Vagina (tissue), 2 donors: ENCODE measurements around the gene SMPD2. TPM values are rescaled to one million over a fixed set of nuclear protein-coding genes. Genes with fewer than 3 reads are reported as not detected.

Experiments used
- DNase-seq, 2 donors: peaks; one replicate each; pipeline ENCODE4 v3.0.0-alpha.2; 2017; ENCODE audit errors: extremely low spot score in 2 of 2
- H3K27ac ChIP-seq: fragments of 200-600 bp; sonication (generic); one replicate; pipeline ENCODE4 v1.5.1; 2019
- H3K27me3 ChIP-seq: fragments of 200-600 bp; sonication (generic); one replicate; pipeline ENCODE4 v1.5.1; 2019
- H3K36me3 ChIP-seq, 2 donors: fragments of 200-600 bp; sonication (generic); one replicate each; pipeline ENCODE4 v1.5.1; 2017 to 2019
- H3K4me1 ChIP-seq: fragments of 200-600 bp; sonication (generic); one replicate; pipeline ENCODE4 v1.5.1; 2019
- H3K4me3 ChIP-seq, 2 donors: fragments of 200-600 bp; sonication (generic); 1 replicate in 1 of 2; 2 replicates in 1 of 2; pipeline ENCODE4 v1.5.1; 2016 to 2019
- H3K9me3 ChIP-seq: fragments of 200-600 bp; sonication (generic); one replicate; pipeline ENCODE4 v1.5.1; 2019
- CTCF ChIP-seq, 3 experiments: fragments of 450-650 bp in 2 of 3; fragments of 200-600 bp in 1 of 3; sonication (generic) in 1 of 3; IDR thresholded peaks; one replicate each; pipeline ENCODE4 v1.5.1; 2017 to 2019; ENCODE audit warnings: antibody characterized with exemption in 3 of 3, mild to moderate bottlenecking in 2 of 3, moderate library complexity in 2 of 3
- POLR2A ChIP-seq, 2 donors: fragments of 450-650 bp; IDR thresholded peaks; one replicate each; pipeline ENCODE4 v1.6.1; 2017; ENCODE audit warnings: antibody characterized with exemption in 2 of 2, mild to moderate bottlenecking in 2 of 2, moderate library complexity in 2 of 2
- POLR2AphosphoS5 ChIP-seq, 2 donors: sonication (generic); formaldehyde crosslinking; IDR thresholded peaks; one replicate each; pipeline ENCODE4 v1.9.0; 2017; ENCODE audit warnings: antibody characterized with exemption in 2 of 2, mild to moderate bottlenecking in 2 of 2, low read depth in 1 of 2; ENCODE audit not compliant: insufficient read depth in 1 of 2
- intact Hi-C: fragments of 100-400 bp; cut with DNase I; formaldehyde crosslinking; loops from one replicate; pipeline ENCODE4 v1.15.1; 2023
- total RNA-seq: library from RNA; depleted of rRNA; stranded (reverse); fragments of >200 nt; gene quantifications from one replicate; pipeline ENCODE4 v1.2.3, GENCODE V29; 2016

Gene SMPD2
- total RNA-seq, 1 donor from 2014 or later, result 21.4 TPM

- intact Hi-C loops, result no loop called here
- Histone ChIP-seq H3K27me3 (no peaks in the 10 kb centered on the region), H3K36me3 (no peaks in the 10 kb centered on the region), H3K4me3 (no peak overlapping the region), H3K9me3 (no peaks in the 10 kb centered on the region), H3K27ac (no peak overlapping the region), H3K4me1 (peaks cover 9% of the 10 kb centered on the region)
- DNase-seq, result no peak
- TF ChIP-seq CTCF (IDR thresholded peaks at IDR 0.05) (no peak), POLR2A (IDR thresholded peaks at IDR 0.05) (no peak), POLR2AphosphoS5 (IDR thresholded peaks at IDR 0.05; ENCODE audit: insufficient read depth in 1 of 2, low read depth in 1 of 2) (no peak)
Observed at GRCh38 chr6:109424946-109425345, 15.6 kb upstream of the SMPD2 start.

- DNase-seq, result no peak
- no peaks in the 10 kb centered on the region for H3K27me3 ChIP-seq
- H3K9me3 ChIP-seq, result no peaks in the 10 kb centered on the region
- H3K4me3 ChIP-seq, result peak overlapping the region in 1 of 2 donors; percentile 1
- no peak for TF ChIP-seq POLR2A (IDR thresholded peaks at IDR 0.05)
- TF ChIP-seq CTCF (IDR thresholded peaks at IDR 0.05), result no peak
- no peak for TF ChIP-seq POLR2AphosphoS5 (IDR thresholded peaks at IDR 0.05; ENCODE audit: insufficient read depth in 1 of 2, low read depth in 1 of 2)
- intact Hi-C loops, result no loop called here
- peaks cover 15% of the 10 kb centered on the region for H3K4me1 ChIP-seq
- peak overlapping the region; percentile 36 for H3K27ac ChIP-seq
- no peaks in the 10 kb centered on the region for H3K36me3 ChIP-seq
Observed at GRCh38 chr6:109428889-109429477, 11.5 kb upstream of the SMPD2 start.

GRCh38 chr6:109429496-109429895 is 11.0 kb upstream of the SMPD2 start:
- Histone ChIP-seq H3K9me3 (no peaks in the 10 kb centered on the region), H3K4me1 (peaks cover 19% of the 10 kb centered on the region), H3K4me3 (no peak overlapping the region), H3K27me3 (no peaks in the 10 kb centered on the region), H3K36me3 (no peaks in the 10 kb centered on the region), H3K27ac (no peak overlapping the region)
- no peak for TF ChIP-seq POLR2AphosphoS5 (IDR thresholded peaks at IDR 0.05; ENCODE audit: insufficient read depth in 1 of 2, low read depth in 1 of 2)
- TF ChIP-seq CTCF (IDR thresholded peaks at IDR 0.05), result no peak
- intact Hi-C loops, result no loop called here
- DNase-seq, result no peak

- Histone ChIP-seq H3K27ac (peak overlapping the region; percentile 68), H3K27me3 (no peaks in the 10 kb centered on the region), H3K4me3 (no peak overlapping the region), H3K9me3 (no peaks in the 10 kb centered on the region), H3K4me1 (peaks cover 26% of the 10 kb centered on the region), H3K36me3 (no peaks in the 10 kb centered on the region)
- DNase-seq, result no peak
- TF ChIP-seq POLR2A (IDR thresholded peaks at IDR 0.05) (no peak), CTCF (IDR thresholded peaks at IDR 0.05) (no peak), POLR2AphosphoS5 (IDR thresholded peaks at IDR 0.05; ENCODE audit: insufficient read depth in 1 of 2, low read depth in 1 of 2) (no peak)
- intact Hi-C loops, result no loop called here
Observed at GRCh38 chr6:109434456-109434855, 6.1 kb upstream of the SMPD2 start.

GRCh38 chr6:109436041-109436440 is 4.5 kb upstream of the SMPD2 start:
- Histone ChIP-seq H3K27me3 (no peaks in the 10 kb centered on the region), H3K36me3 (no peaks in the 10 kb centered on the region), H3K4me1 (peaks cover 25% of the 10 kb centered on the region), H3K27ac (no peak overlapping the region), H3K9me3 (no peaks in the 10 kb centered on the region), H3K4me3 (no peak overlapping the region)
- no peak for TF ChIP-seq POLR2AphosphoS5 (IDR thresholded peaks at IDR 0.05; ENCODE audit: insufficient read depth in 1 of 2, low read depth in 1 of 2)
- TF ChIP-seq POLR2A (IDR thresholded peaks at IDR 0.05), result no peak
- no peak for TF ChIP-seq CTCF (IDR thresholded peaks at IDR 0.05)
- DNase-seq, result no peak
- intact Hi-C loops, result no loop called here
